T-helper 1 cell (primary cell): ENCODE data around the gene ECE2.

ENCODE experiments used
- DNase-seq, 5 donors: peaks; one replicate each; pipeline ENCODE4 v3.0.0-alpha.2; 2012 to 2020

The ECE2 gene

DNA sequence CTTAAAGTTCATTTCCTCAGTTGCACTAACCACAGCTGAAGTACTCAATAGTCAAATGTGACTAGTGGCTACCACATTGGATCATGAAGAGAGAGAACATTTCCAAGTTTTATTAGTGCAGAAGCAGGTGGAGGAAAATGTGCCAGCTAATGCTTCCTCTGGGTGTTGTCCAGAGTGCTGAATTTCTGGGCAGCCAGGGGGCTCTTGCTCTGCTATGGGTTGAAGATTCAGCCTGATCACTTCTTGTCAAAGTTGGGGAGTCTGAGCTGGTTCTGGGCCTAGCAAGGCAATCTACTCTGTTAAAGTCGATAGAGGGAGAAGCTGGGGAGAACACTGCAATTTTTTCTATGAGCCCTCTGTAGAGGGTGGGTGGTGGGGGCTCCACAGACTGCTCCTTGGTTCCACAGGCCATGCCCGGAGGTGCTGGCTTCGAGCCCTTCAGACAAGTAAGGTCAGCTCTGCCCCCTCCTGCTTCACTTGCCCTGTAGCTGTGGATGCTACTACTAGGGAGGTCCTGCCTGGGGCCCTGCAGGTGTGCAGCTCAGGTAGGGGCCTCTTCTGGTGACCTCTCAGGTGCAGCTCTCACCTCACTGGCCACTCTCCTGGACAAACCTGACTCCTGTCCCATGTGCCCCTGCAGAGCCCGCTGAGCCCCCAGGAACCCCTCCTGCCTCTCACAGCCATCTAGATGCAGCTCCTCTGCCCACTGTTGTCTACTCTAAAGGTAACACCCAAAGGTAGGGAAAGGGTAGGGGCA lies 35.3 kb upstream of the ECE2 start:
- DNase-seq: no peak

DNA sequence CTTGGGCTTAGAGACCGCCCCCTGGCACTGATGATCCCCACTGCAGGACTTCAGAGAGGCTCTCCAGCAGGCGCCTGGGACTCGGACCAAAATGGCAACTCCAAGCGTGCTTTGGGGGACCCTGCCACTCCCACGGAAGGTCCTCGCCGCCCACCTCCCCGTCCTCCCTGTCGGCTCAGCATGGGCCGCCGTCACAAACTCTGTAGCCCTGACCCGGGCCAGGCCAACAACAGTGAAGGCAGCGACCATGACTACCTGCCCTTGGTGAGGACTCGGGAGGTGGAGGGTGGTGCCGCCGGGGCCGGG lies 34.7 kb upstream of the ECE2 start:
- DNase-seq: no peak

GRCh38 chr3:184241447-184242296 lies 34.1 kb upstream of the ECE2 start:
- DNase-seq: no peak

DNA sequence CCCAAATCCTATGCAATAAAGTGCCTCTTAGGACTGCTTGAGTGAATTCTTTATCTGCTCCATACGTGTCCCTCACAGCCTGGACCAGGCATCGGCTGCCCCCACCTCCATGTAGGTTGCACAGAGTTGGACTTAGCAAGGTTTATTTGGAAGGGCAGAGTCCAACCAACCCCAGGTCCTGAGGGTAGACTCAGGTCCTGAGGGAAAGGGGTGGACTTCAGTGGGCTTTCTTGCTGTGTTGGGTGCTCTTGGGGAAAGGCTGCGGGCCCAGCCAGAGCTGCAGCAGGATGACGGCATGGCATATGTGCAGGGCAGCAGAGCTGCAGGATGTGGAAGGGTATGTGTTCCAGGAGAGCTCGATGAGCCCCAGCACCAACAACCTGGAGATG lies 33.5 kb upstream of the ECE2 start:
- no peak for DNase-seq

- peak; percentile 69 to 87 (median 79) for DNase-seq
Observed at GRCh38 chr3:184248454-184249411, 27.1 kb upstream of the ECE2 start, which contains the start of gene ALG3. ALG3 (minus strand) TSS chr3:184248962; CDS start chr3:184248940, 22 bp downstream.

GRCh38 chr3:184249412-184250166 lies 26.2 kb upstream of the ECE2 start, which contains the start of gene EEF1AKMT4:
EEF1AKMT4 (plus strand) TSS chr3:184249672; CDS start chr3:184249695, 23 bp downstream.
- DNase-seq: peak; percentile 92 to 98 (median 95)

DNA sequence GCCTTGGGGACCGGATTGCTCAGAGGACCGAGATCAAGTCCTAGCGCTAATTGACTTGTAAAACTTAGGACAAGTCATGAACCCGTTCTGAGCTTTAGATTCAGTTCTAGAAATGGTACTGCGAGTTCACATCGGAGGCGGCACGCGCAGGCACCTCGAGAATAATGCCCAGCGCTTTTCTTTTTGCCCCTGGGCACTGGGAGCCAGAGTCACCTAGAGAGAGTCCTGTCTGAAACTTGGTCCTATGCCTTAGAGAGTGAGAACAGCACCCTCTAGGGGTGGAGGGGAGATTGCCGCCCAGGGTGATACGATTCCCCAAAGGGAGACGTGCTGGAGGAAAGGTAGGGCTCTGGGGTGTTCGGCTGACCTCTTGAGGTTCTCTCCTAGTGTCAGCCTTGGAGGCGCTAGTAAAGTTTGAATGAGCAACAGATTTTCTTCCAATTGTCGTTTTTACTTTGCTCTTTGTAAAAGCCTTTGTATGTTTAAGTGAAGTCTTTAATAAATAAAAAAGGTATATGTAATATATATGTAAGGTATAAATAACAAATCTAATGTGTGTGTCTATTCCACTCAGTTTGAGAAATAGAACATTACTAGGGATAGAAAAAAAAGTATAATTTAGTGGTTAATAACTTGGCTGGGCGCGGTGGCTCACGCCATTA lies 25.5 kb upstream of the ECE2 start:
- peak; percentile 70 to 89 (median 80) for DNase-seq

- DNase-seq: no peak
Observed at GRCh38 chr3:184255291-184256039, 20.4 kb upstream of the ECE2 start.

DNA sequence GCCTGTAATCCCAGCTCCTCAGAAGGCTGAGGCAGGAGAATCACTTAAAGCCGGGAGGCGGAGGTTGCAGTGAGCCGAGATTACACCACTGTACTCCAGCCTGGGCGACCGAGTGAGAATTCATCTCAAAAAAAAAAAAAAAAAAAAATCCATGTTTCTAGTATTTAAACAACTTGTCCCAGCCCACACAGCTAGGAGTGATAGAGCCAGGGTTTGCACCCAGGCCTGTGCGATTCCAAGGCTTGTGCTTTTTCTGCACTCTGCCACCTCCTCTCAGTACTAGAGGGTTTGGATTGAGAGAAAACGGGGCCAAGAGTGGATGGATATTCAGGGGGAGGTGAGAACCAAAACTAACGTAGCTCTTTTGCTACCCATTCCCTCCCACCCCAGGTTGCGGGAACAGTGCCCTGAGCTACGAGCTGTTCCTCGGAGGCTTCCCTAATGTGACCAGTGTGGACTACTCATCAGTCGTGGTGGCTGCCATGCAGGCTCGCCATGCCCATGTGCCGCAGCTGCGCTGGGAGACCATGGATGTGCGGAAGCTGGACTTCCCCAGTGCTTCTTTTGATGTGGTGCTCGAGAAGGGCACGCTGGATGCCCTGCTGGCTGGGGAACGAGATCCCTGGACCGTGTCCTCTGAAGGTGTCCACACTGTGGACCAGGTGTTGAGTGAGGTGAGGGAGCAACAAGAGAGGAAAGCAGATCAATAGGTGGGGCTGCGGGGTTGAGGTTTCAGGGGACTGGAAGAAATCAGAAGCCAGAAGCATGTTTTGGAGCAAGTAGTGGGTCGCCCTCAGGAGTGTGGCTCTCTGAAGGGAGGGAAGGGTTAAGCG lies 18.5 kb upstream of the ECE2 start:
- DNase-seq: no peak

- DNase-seq: no peak
Observed at GRCh38 chr3:184258926-184259325, 16.9 kb upstream of the ECE2 start.

- no peak for DNase-seq
Observed at GRCh38 chr3:184259396-184259877, 16.4 kb upstream of the ECE2 start.

- peak in 2 of 5 donors; percentile 26 to 49 for DNase-seq
Observed at GRCh38 chr3:184259878-184260723, 15.7 kb upstream of the ECE2 start.

GRCh38 chr3:184260724-184261269 lies 15.0 kb upstream of the ECE2 start:
- no peak for DNase-seq

GRCh38 chr3:184261270-184261853 lies 14.5 kb upstream of the ECE2 start, which contains the start of gene CAMK2N2:
CAMK2N2 (minus strand) TSS chr3:184261553; CDS start chr3:184261285, 268 bp downstream.
- DNase-seq: peak; percentile 24 to 64 (median 50)

- DNase-seq: peak in 1 of 5 donors; percentile 10
Observed at GRCh38 chr3:184261854-184262763, 13.7 kb upstream of the ECE2 start.

DNA sequence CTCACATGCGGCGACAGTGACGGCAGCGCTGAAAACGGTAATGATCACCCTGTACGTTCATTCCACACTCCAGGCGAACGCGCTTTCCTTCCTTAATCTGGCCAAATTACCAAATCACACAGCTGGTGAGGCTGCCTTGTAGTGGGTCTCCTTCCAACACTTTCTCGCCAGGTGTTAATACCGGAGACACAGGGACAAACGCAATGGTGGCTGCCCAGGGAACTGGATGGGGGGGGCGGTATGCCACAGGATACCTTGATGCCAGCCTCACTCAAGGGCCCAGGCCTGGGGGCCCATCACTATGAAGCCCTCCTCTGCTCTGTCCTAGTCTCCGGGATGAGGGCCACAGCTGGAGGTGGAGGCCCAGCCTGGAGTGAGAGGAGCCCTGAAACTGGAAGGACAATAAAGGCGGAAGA lies 13.1 kb upstream of the ECE2 start:
- no peak for DNase-seq
